Left colon (tissue), 2 donors: ENCODE measurements around the gene RRN3. TPM values are rescaled to one million over a fixed set of nuclear protein-coding genes. Genes with fewer than 3 reads are reported as not detected.
"Not testable (repeated sequence)": the region's sequence is repeated elsewhere in the genome, so short reads cannot be mapped to it uniquely, and the experiment has no call there.

Experiments used
- ATAC-seq: fragments of 200-7000 bp; cut with Tn5 transposase; one replicate; pipeline ENCODE4 v1.9.1; 2020; ENCODE audit warnings: mild to moderate bottlenecking, moderate library complexity
- DNase-seq, 2 donors: peaks; one replicate each; pipeline ENCODE4 v3.0.0-alpha.2; 2020
- intact Hi-C, 2 donors: fragments of 100-400 bp; cut with DNase I in 1 of 2; cut with micrococcal nuclease in 1 of 2; formaldehyde crosslinking; loops; one replicate each; pipeline versions ENCODE4 v1.11.2 to v1.14.0; 2022; cut with DNase I, micrococcal nuclease
- total RNA-seq, 2 donors: library from RNA; stranded (reverse); fragmentation: NEBNext Ultra II Directional; extraction: Animal tissue kit (Norgen Biotek cat#: 25700); gene quantifications; one replicate each; pipeline ENCODE4 v1.2.1, GENCODE V29; 2021
- donor health status: DM: no; HTN: no; CAD: no.
- donor health status: DM: yes; HTN: yes; CAD: no.

RRN3 gene
- total RNA-seq, 2 donors from 2014 or later: 25.7 to 26.9 TPM

GRCh38 chr16:15127641-15128425 is 33.8 kb upstream of the RRN3 start:
- ATAC-seq, DNase-seq, intact Hi-C loops: not testable (repeated sequence)

GRCh38 chr16:15100372-15100987 is 6.4 kb upstream of the RRN3 start:
- ATAC-seq, DNase-seq, intact Hi-C loops: not testable (repeated sequence)

- DNase-seq, intact Hi-C loops, ATAC-seq: not testable (repeated sequence)
These were observed 5.4 kb upstream of the RRN3 start for GRCh38 chr16:15099366-15099909.

- DNase-seq, intact Hi-C loops, ATAC-seq: not testable (repeated sequence)
These were observed 2.5 kb upstream of the RRN3 start for GRCh38 chr16:15096583-15096972.

- ATAC-seq, DNase-seq, intact Hi-C loops: not testable (repeated sequence)
These were observed 509 bp downstream of the RRN3 start for GRCh38 chr16:15093571-15093954.

GRCh38 chr16:15090663-15091269 is 3.3 kb downstream of the RRN3 start:
- intact Hi-C loops, ATAC-seq, DNase-seq: not testable (repeated sequence)

GRCh38 chr16:15082788-15083187 is 11.3 kb downstream of the RRN3 start:
- intact Hi-C loops, ATAC-seq, DNase-seq: not testable (repeated sequence)

- ATAC-seq, intact Hi-C loops, DNase-seq: not testable (repeated sequence)
These were observed 13.2 kb downstream of the RRN3 start for GRCh38 chr16:15080883-15081282.

GRCh38 chr16:15076161-15076560 is 17.9 kb downstream of the RRN3 start:
- intact Hi-C loops, DNase-seq, ATAC-seq: not testable (repeated sequence)

- ATAC-seq: no peak
- DNase-seq: no peak
- intact Hi-C loops: no loop called here
These were observed 21.0 kb downstream of the RRN3 start for GRCh38 chr16:15073101-15073500.

GRCh38 chr16:15071916-15072769 is 21.9 kb downstream of the RRN3 start:
- intact Hi-C loops, DNase-seq: not testable (repeated sequence)
- peak; percentile 79 for ATAC-seq

- DNase-seq, intact Hi-C loops, ATAC-seq: not testable (repeated sequence)
These were observed 23.1 kb downstream of the RRN3 start for GRCh38 chr16:15071013-15071412.

GRCh38 chr16:15066690-15067089 is 27.4 kb downstream of the RRN3 start:
- ATAC-seq, DNase-seq, intact Hi-C loops: not testable (repeated sequence)

GRCh38 chr16:15065961-15066360 is 28.1 kb downstream of the RRN3 start:
- DNase-seq, intact Hi-C loops: not testable (repeated sequence)
- peak; percentile 36 for ATAC-seq

GRCh38 chr16:15062085-15062810 is 31.8 kb downstream of the RRN3 start:
- intact Hi-C loops: not testable (repeated sequence)
- peak; percentile 41 to 43 for DNase-seq
- ATAC-seq: peak; percentile 84

- ATAC-seq (no peak), DNase-seq (no peak)
- intact Hi-C loops: no loop called here
These were observed 34.7 kb downstream of the RRN3 start for GRCh38 chr16:15059324-15059723.

GRCh38 chr16:15057681-15058417 is 36.2 kb downstream of the RRN3 start:
- DNase-seq (peak; percentile 51 to 64), ATAC-seq (peak; percentile 62)
- intact Hi-C loops: no loop called here
